ENCODE data around the gene WNK2.

Gene WNK2

GRCh38 chr9:93220627-93221026 is 36.7 kb downstream of the WNK2 start:
- DNase-seq, result no peak

GRCh38 chr9:93221044-93221443 is 37.1 kb downstream of the WNK2 start:
- no peak for DNase-seq

GRCh38 chr9:93222890-93223259 is 38.9 kb downstream of the WNK2 start:
- no peak for DNase-seq

- DNase-seq, result no peak
Measured at GRCh38 chr9:93223260-93224180, 39.6 kb downstream of the WNK2 start.

GRCh38 chr9:93224591-93224990 is 40.7 kb downstream of the WNK2 start:
- DNase-seq, result no peak

GRCh38 chr9:93225417-93225816 is 41.5 kb downstream of the WNK2 start:
- DNase-seq, result no peak

GRCh38 chr9:93225892-93226291 is 42.0 kb downstream of the WNK2 start:
- DNase-seq, result no peak

GRCh38 chr9:93226819-93227218 is 42.9 kb downstream of the WNK2 start:
- no peak for DNase-seq

- DNase-seq, result no peak
Measured at GRCh38 chr9:93228030-93228429, 44.1 kb downstream of the WNK2 start.

GRCh38 chr9:93228453-93228852 is 44.5 kb downstream of the WNK2 start:
- DNase-seq, result no peak

- no peak for DNase-seq
Measured at GRCh38 chr9:93229636-93230035, 45.7 kb downstream of the WNK2 start.

- DNase-seq, result no peak
Measured at GRCh38 chr9:93230185-93230584, 46.2 kb downstream of the WNK2 start.

GRCh38 chr9:93230601-93231000 is 46.7 kb downstream of the WNK2 start:
- DNase-seq, result no peak

GRCh38 chr9:93231121-93231694 is 47.3 kb downstream of the WNK2 start:
- DNase-seq, result no peak

- DNase-seq, result no peak
Measured at GRCh38 chr9:93231716-93232115, 47.8 kb downstream of the WNK2 start.

GRCh38 chr9:93232388-93232960 is 48.5 kb downstream of the WNK2 start:
- no peak for DNase-seq

- DNase-seq, result no peak
Measured at GRCh38 chr9:93233033-93233432, 49.1 kb downstream of the WNK2 start.

GRCh38 chr9:93234600-93234999 is 50.7 kb downstream of the WNK2 start:
- no peak for DNase-seq

GRCh38 chr9:93235300-93235960 is 51.5 kb downstream of the WNK2 start:
- DNase-seq, result peak; percentile 83

- DNase-seq, result no peak
Measured at GRCh38 chr9:93236541-93237206, 52.7 kb downstream of the WNK2 start.

GRCh38 chr9:93237540-93237939 is 53.6 kb downstream of the WNK2 start:
- DNase-seq, result no peak

- DNase-seq, result no peak
Measured at GRCh38 chr9:93238953-93239925, 55.3 kb downstream of the WNK2 start.
